ENCODE results near the gene DYNC2H1. TPM values are rescaled to one million over a fixed set of nuclear protein-coding genes. Genes with fewer than 3 reads are reported as not detected.

Gene DYNC2H1
- 12.4 and 16.5 TPM in 2 replicates for total RNA-seq

GRCh38 chr11:103108933-103109817 lies at the start of gene DYNC2H1:
TSS of gene DYNC2H1 (plus strand) at chr11:103109426. CDS start at chr11:103109575, 149 bp downstream.

GRCh38 chr11:103091801-103092524 lies 17.3 kb upstream of the DYNC2H1 start, which contains the start of gene DCUN1D5:
TSS of gene DCUN1D5 (minus strand) at chr11:103092160. CDS start at chr11:103091872, 288 bp downstream.

Other genes with a start within 250 kb of the DYNC2H1 start
- not detected in 2 replicates for gene MMP12, start 234.4 kb upstream of the DYNC2H1 start, total RNA-seq
- gene MMP13, start 153.7 kb upstream of the DYNC2H1 start, total RNA-seq = 0.13 TPM in 1 of 2 replicates, not detected in the other
- 92.2 and 112 TPM in 2 replicates for gene DCUN1D5, start 17.3 kb upstream of the DYNC2H1 start, total RNA-seq

All from epithelial cell of alveolus of lung (primary cell).